ENCODE data around the gene TTC12. TPM values are rescaled to one million over a fixed set of nuclear protein-coding genes. Genes with fewer than 3 reads are reported as not detected.

TTC12 gene
- total and polyA plus RNA-seq, 2 of the 8 experiments (the other 6 are each of a cell fraction or from before 2014, with no cell fraction given), result 4.7 to 9.0 TPM

DNA sequence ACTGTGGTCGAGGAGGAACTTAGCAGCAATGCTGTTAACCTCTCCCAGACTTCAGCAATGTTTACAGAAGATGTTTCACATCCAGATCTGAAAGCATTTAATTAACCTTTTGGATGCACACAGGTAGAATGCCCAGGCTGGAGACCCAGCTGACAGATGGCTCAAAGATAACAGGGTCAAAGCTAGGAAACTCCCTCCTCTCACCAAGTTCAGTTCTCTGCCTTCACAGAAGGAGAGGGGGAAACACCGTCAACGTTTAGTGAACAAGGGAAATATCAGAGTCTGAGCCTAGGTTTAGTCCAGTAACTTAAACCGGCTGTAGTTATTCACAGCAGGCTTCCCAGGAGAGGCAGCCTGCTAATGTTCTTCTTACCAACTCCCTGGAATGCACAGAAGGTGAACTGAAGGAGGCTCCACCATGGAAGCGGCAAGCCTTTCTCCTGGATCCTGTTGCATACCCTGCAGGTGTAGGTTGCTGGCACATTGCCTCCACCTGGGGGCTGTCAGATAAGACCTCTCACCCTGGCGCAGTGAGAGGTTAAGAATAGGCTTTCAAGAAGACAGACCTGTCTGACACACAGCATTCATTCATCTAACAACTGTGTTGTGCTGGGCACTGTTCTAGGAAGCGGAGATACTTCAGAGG is 49.7 kb downstream of the TTC12 start:
- Histone ChIP-seq H3K27me3 (replicated peaks in 1 of 4; ENCODE audit: control insufficient read depth in 3 of 4, extremely low read depth in 1 of 4, insufficient read depth in 3 of 4, low read length in 3 of 4) (no peaks in the 10 kb centered on the region), H3K23me2 (ENCODE audit: low read depth, low read length) (no peaks in the 10 kb centered on the region), H3K4me2 (ENCODE audit: insufficient read depth in 1 of 2, low read depth in 2 of 2, low read length in 2 of 2) (no peak overlapping the region), H3K56ac (replicated peaks; ENCODE audit: insufficient read length, low read depth, low read length) (no peak overlapping the region), H2BK5ac (ENCODE audit: low read depth, low read length) (no peak overlapping the region; the same call in 1 of the 2 replicates), H3K27ac (ENCODE audit: low read depth, low read length) (no peak overlapping the region), H3K14ac (ENCODE audit: insufficient read length) (no peak overlapping the region), H3K23ac (ENCODE audit: insufficient read length) (no peak overlapping the region), H3K36me3 (ENCODE audit: control insufficient read depth in 2 of 4, insufficient read depth in 4 of 4, low read length in 3 of 4) (0 out of 8 replicates have a peak, but pooled peaks cover 0 to 3% (median 0%) of the 10 kb centered on the region in 4 experiments), H3K9me3 (ENCODE audit: insufficient read depth in 2 of 2, low read depth in 1 of 2, low read length in 1 of 2) (no peaks in the 10 kb centered on the region), H3K4me3 (ENCODE audit: extremely low read depth in 1 of 4, insufficient read depth in 2 of 4, low read depth in 3 of 4, low read length in 4 of 4) (no peak overlapping the region), H2BK120ac (replicated peaks; ENCODE audit: low read depth, low read length) (no peak overlapping the region), H2AK5ac (ENCODE audit: low read depth, low read length) (no peak overlapping the region), H3K4ac (replicated peaks; ENCODE audit: insufficient read length, low read depth, low read length) (no peak overlapping the region), H4K91ac (replicated peaks; ENCODE audit: insufficient read length, low read length) (no peak overlapping the region), H4K5ac (ENCODE audit: insufficient read length, low read depth, low read length) (no peak overlapping the region), H4K8ac (ENCODE audit: extremely low read depth, insufficient read depth, low read length) (no peak overlapping the region), H2BK15ac (ENCODE audit: low read length) (no peak overlapping the region), H2BK12ac (ENCODE audit: low read depth, low read length) (no peak overlapping the region), H3K79me1 (ENCODE audit: low read depth, low read length) (no peaks in the 10 kb centered on the region), H3K79me2 (ENCODE audit: control insufficient read depth in 1 of 2, insufficient read depth in 2 of 2, low read length in 2 of 2) (no peaks in the 10 kb centered on the region), H3K9ac (replicated peaks in 1 of 4; ENCODE audit: extremely low read depth in 1 of 4, low read depth in 3 of 4, low read length in 3 of 4) (no peak overlapping the region), H3K4me1 (replicated peaks in 1 of 4; ENCODE audit: control insufficient read depth in 3 of 4, insufficient read depth in 4 of 4, low read length in 3 of 4) (peaks cover 0 to 3% (median 0%) of the 10 kb centered on the region in 4 experiments; a peak in 1 of 7 replicates), H2AFZ (ENCODE audit: low read length) (no peak overlapping the region), H3K18ac (ENCODE audit: extremely low read depth, low read length) (no peak overlapping the region), H4K20me1 (replicated peaks in 1 of 2; ENCODE audit: control insufficient read depth in 1 of 2, insufficient read depth in 2 of 2, low read length in 2 of 2) (no peaks in the 10 kb centered on the region), H2BK20ac (ENCODE audit: low read length) (no peak overlapping the region)
- ChIA-PET POLR2A (ENCODE audit: partially characterized antibody) (no interaction called here), CTCF (ENCODE audit: partially characterized antibody) (interaction anchor here (0.6 to 1.3 kb wide), 4 partner anchors 13 to 157 kb away, joined by 3 to 4 read pairs (median 4); no protein-coding TSS in a partner anchor)
- FAIRE-seq (no peak), DNase-seq (ENCODE audit: low read depth in 1 of 2, low spot score in 2 of 2) (no peak)
- WGBS, 2 experiments (ENCODE audit: extremely low coverage in 1 of 2, insufficient coverage in 1 of 2, insufficient read length in 1 of 2, insufficient replicate concordance in 2 of 2, low coverage in 1 of 2, low lambda C conversion rate in 2 of 2, missing lambda C conversion rate in 1 of 2), result 86% methylated on average over 7 of the region's 7 CpGs; no CpG with 5 or more reads in 1 of the 2 experiments
- TF ChIP-seq BACH1 (IDR thresholded peaks at IDR 0.05; ENCODE audit: low read length) (no peak), SIRT6 (IDR thresholded peaks at IDR 0.05; ENCODE audit: low read length) (no peak), HDAC6 (IDR thresholded peaks at IDR 0.05; ENCODE audit: low read depth, low read length) (no peak), CTBP2 (IDR thresholded peaks at IDR 0.05; ENCODE audit: borderline replicate concordance, insufficient read depth, insufficient read length, low read length) (no peak), YY1 (IDR thresholded peaks at IDR 0.05; ENCODE audit: low read depth, low read length) (no peak), ASH2L (IDR thresholded peaks at IDR 0.05; ENCODE audit: low read length) (no peak), KDM1A (IDR thresholded peaks at IDR 0.05; ENCODE audit: borderline replicate concordance, low read length) (no peak)
